Activated CD4-positive, alpha-beta memory T cell treated with anti-CD3 and anti-CD28 coated beads, Interleukin-2, amount 10 ng/mL, durations not matched to agents 7 days and 5 days (primary cell): ENCODE data around the gene SEC24D. TPM values are rescaled to one million over a fixed set of nuclear protein-coding genes. Genes with fewer than 3 reads are reported as not detected.

Source experiments
- CTCF ChIA-PET: fragments of 350-600 bp; sonication (Branson Sonifier 250); formaldehyde crosslinking; loops from one replicate; lab custom pipeline; 2021; ENCODE audit warnings: antibody characterized with exemption, inconsistent platforms; lab: Charles Lee
- POLR2A ChIA-PET: fragments of 350-600 bp; sonication (Branson Sonifier 250); formaldehyde crosslinking; loops from one replicate; lab custom pipeline; 2021; ENCODE audit warnings: antibody characterized with exemption; lab: Charles Lee
- DNase-seq: peaks from one replicate; pipeline ENCODE4 v3.0.0-alpha.2; 2020
- H3K27ac Mint-ChIP-seq: one replicate; pipeline ENCODE4 v1.8.0; 2021; ENCODE audit warnings: mild to moderate bottlenecking, mixed read lengths
- H3K27me3 Mint-ChIP-seq: one replicate; pipeline ENCODE4 v1.8.0; 2021; ENCODE audit warnings: mixed read lengths
- H3K36me3 Mint-ChIP-seq: one replicate; pipeline ENCODE4 v1.8.0; 2021; ENCODE audit warnings: low read depth, mixed read lengths
- H3K4me1 Mint-ChIP-seq: one replicate; pipeline ENCODE4 v1.8.0; 2021; ENCODE audit warnings: mixed read lengths
- H3K4me3 Mint-ChIP-seq: one replicate; pipeline ENCODE4 v1.8.0; 2021; ENCODE audit warnings: mild to moderate bottlenecking, mixed read lengths
- H3K9me3 Mint-ChIP-seq: one replicate; pipeline ENCODE4 v1.8.0; 2021; ENCODE audit warnings: mixed read lengths
- total RNA-seq, 2 experiments: library from RNA; stranded (reverse); gene quantifications; one replicate each; pipeline ENCODE4 v1.2.3, GENCODE V29; 2021

Gene SEC24D
- total RNA-seq, 2 experiments from 2014 or later, result 59.9 to 62.8 TPM

DNA sequence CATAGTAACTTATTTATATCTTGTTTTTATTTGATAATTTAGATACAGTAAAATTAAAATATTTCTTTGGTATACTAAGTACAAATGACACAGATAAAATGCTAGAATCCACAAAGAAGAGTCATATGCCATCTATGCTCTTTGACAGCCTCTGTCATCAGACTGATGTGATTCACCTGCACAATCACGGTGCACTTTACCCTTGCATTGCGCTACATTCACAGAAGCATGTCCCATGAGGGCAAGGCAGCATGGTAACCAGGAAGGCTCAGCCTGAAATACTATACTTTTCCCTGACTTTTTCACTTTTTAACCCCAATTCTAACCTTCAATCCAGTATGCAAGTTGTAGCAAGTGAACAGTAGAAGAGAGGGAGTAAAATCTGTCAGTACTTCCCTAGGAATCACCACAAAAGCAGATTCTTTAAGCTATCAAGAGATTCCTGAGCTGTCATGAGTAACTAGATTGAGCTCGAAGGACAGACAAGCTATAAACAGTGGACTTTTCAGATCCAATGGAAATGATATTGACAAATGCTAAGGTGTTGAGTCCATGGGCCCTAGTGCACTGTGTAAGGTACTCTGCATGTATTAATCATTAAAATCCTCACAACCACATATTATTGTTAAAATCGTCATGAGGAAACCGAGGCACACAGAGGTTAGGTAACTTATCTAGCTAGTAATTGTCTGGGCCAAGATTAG, 14.2 kb downstream of the SEC24D start:
- H3K27ac Mint-ChIP-seq, result no peak overlapping the region
- no peaks in the 10 kb centered on the region for H3K9me3 Mint-ChIP-seq
- peaks cover 48% of the 10 kb centered on the region for H3K36me3 Mint-ChIP-seq
- CTCF ChIA-PET, result interaction anchor here (1.0 kb wide), 1 partner anchor 50 kb away, joined by 3 read pairs; no protein-coding TSS in a partner anchor
- no peak overlapping the region for H3K4me3 Mint-ChIP-seq
- DNase-seq, result no peak
- POLR2A ChIA-PET, result interaction anchor here (0.7 to 1.7 kb wide), 2 partner anchors 14 to 21 kb away, joined by 5 read pairs; partner anchors contain the start of gene SEC24D
- no peaks in the 10 kb centered on the region for H3K27me3 Mint-ChIP-seq
- H3K4me1 Mint-ChIP-seq, result peaks cover 24% of the 10 kb centered on the region

DNA sequence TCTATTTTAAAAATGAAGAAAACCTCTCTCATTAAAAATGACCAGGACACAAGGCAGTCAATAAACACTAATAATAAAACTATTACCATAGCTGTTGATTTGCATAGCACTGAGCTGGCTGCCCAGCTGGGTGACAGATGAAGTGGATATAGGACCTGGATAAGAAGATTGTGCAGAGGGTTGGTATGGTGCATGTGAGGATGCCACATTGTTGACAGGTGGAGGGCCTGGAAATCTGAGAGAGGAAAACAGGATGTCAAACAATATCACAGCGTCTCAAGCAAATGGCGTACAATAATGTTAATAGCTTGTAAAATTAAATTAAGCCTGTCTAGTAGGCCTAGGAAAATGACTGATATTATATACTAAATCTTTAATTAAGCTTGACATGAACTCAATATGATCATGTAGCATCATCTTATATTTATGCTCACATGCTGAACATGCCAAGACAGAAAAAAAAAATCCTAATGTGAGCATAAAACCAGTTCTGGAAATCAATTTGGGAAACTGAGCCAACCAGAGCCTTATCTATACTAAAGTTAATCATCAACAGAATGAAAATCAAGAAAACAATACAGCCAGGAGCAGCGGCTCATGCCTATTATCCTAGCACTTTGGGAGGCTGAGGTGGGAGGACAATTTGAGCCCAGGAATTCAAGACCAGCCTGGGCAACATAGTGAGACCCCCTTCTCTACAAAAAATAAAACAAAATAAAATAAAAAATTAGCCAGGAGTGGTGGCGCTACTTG, 18.6 kb downstream of the SEC24D start:
- Mint-ChIP-seq H3K36me3 (peaks cover 56% of the 10 kb centered on the region), H3K27ac (no peak overlapping the region), H3K27me3 (no peaks in the 10 kb centered on the region), H3K4me3 (no peak overlapping the region), H3K4me1 (peaks cover 7% of the 10 kb centered on the region), H3K9me3 (no peaks in the 10 kb centered on the region)
- POLR2A ChIA-PET, result interaction anchor here (1.2 kb wide), 1 partner anchor 19 kb away, joined by 3 read pairs; the partner anchor contains the start of gene SEC24D
- CTCF ChIA-PET, result no interaction called here
- no peak for DNase-seq

DNA sequence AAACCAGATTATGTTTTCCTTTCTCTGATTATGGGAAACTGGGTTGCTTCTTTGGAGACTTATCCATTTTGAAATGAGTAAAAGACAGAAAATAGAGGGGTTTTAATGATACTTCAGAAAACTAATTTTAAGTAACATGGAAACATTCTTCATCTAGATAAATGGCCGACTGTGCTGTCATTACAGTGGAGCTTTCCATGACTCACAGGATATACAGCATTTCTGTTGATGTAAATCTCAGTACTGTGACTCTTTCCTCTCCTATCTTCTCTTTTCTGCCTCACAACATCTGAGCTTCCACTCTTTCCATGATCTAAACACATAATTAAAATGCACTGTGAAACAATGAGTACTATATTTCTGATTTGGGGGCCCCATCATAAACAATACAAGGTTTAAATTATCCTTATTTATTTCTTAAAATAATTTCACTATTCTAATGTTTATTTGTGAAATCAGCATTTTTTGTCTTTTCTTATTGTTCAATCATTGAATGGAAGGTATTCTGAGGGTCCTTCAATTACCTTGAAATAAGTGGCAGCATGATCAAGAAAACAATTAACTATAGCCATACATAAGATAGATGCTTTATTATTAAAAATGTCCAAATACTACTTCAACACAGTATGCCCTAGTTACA, 19.3 kb downstream of the SEC24D start:
- Mint-ChIP-seq H3K9me3 (no peaks in the 10 kb centered on the region), H3K27ac (no peak overlapping the region), H3K36me3 (peaks cover 57% of the 10 kb centered on the region), H3K27me3 (no peaks in the 10 kb centered on the region), H3K4me1 (peaks cover 7% of the 10 kb centered on the region), H3K4me3 (no peak overlapping the region)
- DNase-seq, result no peak
- CTCF ChIA-PET, result no interaction called here
- POLR2A ChIA-PET, result no interaction called here

DNA sequence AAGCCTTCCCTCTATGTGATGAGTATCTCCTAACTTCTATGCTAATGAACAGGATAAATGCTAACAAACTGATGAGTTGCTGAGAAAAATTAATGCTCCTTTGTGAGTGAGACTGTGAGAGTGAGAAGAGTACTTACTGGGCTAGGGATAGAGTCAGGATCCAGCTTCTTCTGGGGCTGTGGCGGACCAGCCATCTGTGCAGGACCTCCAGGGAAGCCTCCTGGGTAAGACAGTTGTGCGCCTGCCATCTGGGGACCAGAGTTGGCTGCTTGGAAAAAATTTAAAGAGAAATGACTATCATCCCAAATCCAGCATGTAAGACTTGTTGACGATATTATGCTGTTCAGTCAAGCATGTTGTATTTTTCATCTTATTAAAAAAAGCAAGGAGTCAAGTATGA, 21.0 kb downstream of the SEC24D start:
- no peak for DNase-seq
- Mint-ChIP-seq H3K9me3 (no peaks in the 10 kb centered on the region), H3K4me3 (no peak overlapping the region), H3K4me1 (peaks cover 7% of the 10 kb centered on the region), H3K27me3 (no peaks in the 10 kb centered on the region), H3K36me3 (peaks cover 66% of the 10 kb centered on the region), H3K27ac (no peak overlapping the region)
- ChIA-PET CTCF (no interaction called here), POLR2A (no interaction called here)

DNA sequence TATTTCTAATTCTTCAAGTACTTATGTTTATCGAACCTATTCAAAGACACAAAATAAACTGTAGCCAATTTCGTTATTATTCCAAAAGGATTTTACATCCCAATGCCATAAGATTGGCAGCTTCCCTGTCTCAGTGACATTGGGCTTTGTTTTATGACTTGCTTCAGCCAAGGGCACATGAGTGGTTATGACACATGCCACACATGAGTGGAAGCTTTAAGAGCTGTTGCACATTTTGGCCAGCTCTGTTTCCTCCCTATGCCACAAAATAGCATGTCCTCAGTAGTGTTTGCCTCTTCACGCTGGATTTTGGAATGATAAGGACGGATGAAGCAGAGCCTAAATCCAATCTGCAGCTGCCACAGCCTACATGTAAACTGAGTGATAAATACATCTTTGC, 21.9 kb downstream of the SEC24D start:
- Mint-ChIP-seq H3K4me1 (peaks cover 7% of the 10 kb centered on the region), H3K9me3 (no peaks in the 10 kb centered on the region), H3K4me3 (no peak overlapping the region), H3K36me3 (peaks cover 70% of the 10 kb centered on the region), H3K27ac (no peak overlapping the region), H3K27me3 (no peaks in the 10 kb centered on the region)
- DNase-seq, result no peak
- ChIA-PET POLR2A (no interaction called here), CTCF (interaction anchor here (0.6 kb wide), 1 partner anchor 131 kb away, joined by 5 read pairs; no protein-coding TSS in a partner anchor)

DNA sequence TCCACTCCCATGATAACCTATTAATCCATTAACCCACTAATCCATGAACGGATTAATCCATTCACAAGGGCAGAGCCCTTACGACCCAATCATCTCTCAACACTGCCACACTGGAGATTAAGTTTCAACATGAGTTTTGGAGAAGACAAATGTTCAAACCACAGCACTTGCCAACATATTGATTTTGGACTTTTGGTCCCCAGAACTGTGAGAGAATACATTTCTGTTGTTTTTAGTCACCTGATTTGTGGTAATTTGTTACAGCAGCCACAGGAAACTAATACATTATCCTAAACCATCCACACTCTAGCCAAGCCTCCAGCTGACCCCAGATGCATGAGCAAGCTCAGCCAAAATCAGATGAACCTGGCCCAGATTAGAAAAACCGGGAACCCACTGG, 22.4 kb downstream of the SEC24D start:
- H3K36me3 Mint-ChIP-seq, result peaks cover 72% of the 10 kb centered on the region
- no peaks in the 10 kb centered on the region for H3K27me3 Mint-ChIP-seq
- H3K4me1 Mint-ChIP-seq, result peaks cover 7% of the 10 kb centered on the region
- POLR2A ChIA-PET, result interaction anchor here (0.7 kb wide), 1 partner anchor 13 kb away, joined by 3 read pairs; no protein-coding TSS in a partner anchor
- no peak overlapping the region for H3K27ac Mint-ChIP-seq
- no peak for DNase-seq
- CTCF ChIA-PET, result interaction anchor here (1.2 kb wide), 1 partner anchor 12 kb away, joined by 4 read pairs; no protein-coding TSS in a partner anchor
- H3K9me3 Mint-ChIP-seq, result no peaks in the 10 kb centered on the region
- H3K4me3 Mint-ChIP-seq, result no peak overlapping the region

DNA sequence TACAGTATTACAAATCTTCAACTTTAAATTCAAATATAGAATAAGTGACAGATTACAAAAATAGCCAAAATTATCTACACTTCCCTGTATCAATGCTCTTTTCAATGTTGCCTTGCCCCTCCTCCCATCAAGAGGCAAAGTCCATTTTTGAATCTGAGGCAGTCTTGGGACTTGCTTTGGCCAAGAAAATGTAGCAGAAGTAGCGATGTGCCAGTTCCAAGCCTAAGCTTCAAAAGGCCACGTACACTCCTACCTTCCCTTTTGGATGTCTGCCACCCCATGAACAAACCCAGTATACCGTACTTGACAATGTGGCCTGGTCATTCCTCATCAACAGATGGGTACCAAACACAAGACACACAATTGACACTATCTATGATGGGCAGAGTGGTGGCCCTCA, 24.1 kb downstream of the SEC24D start:
- Mint-ChIP-seq H3K4me1 (peaks cover 5% of the 10 kb centered on the region), H3K27ac (no peak overlapping the region), H3K9me3 (no peaks in the 10 kb centered on the region), H3K4me3 (no peak overlapping the region), H3K36me3 (peaks cover 70% of the 10 kb centered on the region), H3K27me3 (no peaks in the 10 kb centered on the region)
- CTCF ChIA-PET, result no interaction called here
- DNase-seq, result no peak
- POLR2A ChIA-PET, result no interaction called here

- no peak for DNase-seq
- ChIA-PET CTCF (no interaction called here), POLR2A (no interaction called here)
- Mint-ChIP-seq H3K27me3 (no peaks in the 10 kb centered on the region), H3K36me3 (peaks cover 65% of the 10 kb centered on the region), H3K9me3 (no peaks in the 10 kb centered on the region), H3K4me3 (no peak overlapping the region), H3K27ac (no peak overlapping the region), H3K4me1 (peaks cover 1% of the 10 kb centered on the region)
These were observed 24.7 kb downstream of the SEC24D start for GRCh38 chr4:118810991-118811764.

DNA sequence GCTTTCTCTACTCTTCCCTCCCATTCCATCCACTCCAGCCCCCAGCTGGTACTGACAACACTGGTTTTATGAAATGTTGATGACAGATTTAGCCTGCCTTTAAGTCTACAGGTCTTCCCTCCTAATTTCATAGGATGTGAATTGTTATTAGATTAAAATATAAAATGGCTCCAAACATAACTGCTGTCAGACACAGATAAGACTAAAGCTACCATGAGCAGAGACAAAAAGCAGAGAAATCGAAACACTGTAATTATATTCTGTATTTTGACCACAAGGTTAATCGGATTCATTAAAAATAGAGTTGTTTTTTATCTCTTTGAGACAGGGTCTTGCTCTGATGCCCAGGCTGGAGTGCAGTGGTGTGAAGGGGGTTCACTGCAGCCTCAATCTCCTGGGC, 28.3 kb downstream of the SEC24D start:
- H3K27me3 Mint-ChIP-seq, result no peaks in the 10 kb centered on the region
- H3K4me3 Mint-ChIP-seq, result no peak overlapping the region
- H3K27ac Mint-ChIP-seq, result no peak overlapping the region
- POLR2A ChIA-PET, result no interaction called here
- CTCF ChIA-PET, result no interaction called here
- H3K4me1 Mint-ChIP-seq, result no peaks in the 10 kb centered on the region
- no peaks in the 10 kb centered on the region for H3K9me3 Mint-ChIP-seq
- DNase-seq, result no peak
- H3K36me3 Mint-ChIP-seq, result peaks cover 58% of the 10 kb centered on the region

DNA sequence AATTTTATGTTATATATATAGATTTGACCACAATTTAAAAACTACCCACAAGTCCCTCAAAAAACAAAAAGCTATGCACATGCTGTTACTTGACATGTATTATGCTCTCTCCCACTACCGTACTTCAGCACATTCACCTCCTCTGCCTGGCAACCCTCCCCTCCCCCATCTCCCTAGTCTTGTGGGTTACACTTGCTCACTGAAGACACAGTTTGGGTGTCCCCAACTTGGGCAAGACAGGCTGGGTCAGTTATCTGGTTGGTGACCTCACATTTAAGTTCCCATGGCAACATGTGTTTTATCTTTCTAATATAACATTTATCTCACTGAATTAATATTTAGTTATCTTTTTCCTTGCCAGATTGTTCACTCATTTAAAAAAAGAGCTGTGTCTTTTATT, 32.7 kb downstream of the SEC24D start:
- Mint-ChIP-seq H3K4me3 (no peak overlapping the region), H3K36me3 (peaks cover 46% of the 10 kb centered on the region), H3K27me3 (no peaks in the 10 kb centered on the region), H3K27ac (no peak overlapping the region), H3K4me1 (no peaks in the 10 kb centered on the region), H3K9me3 (no peaks in the 10 kb centered on the region)
- POLR2A ChIA-PET, result no interaction called here
- no peak for DNase-seq
- CTCF ChIA-PET, result no interaction called here

- no peak overlapping the region for H3K27ac Mint-ChIP-seq
- no peaks in the 10 kb centered on the region for H3K9me3 Mint-ChIP-seq
- no peak overlapping the region for H3K4me3 Mint-ChIP-seq
- H3K36me3 Mint-ChIP-seq, result peaks cover 46% of the 10 kb centered on the region
- H3K27me3 Mint-ChIP-seq, result no peaks in the 10 kb centered on the region
- CTCF ChIA-PET, result interaction anchor here (0.6 to 1.3 kb wide), 2 partner anchors 11 to 81 kb away, joined by 3 to 4 read pairs; no protein-coding TSS in a partner anchor
- POLR2A ChIA-PET, result interaction anchor here (1.1 kb wide), 1 partner anchor 15 kb away, joined by 3 read pairs; no protein-coding TSS in a partner anchor
- no peaks in the 10 kb centered on the region for H3K4me1 Mint-ChIP-seq
- DNase-seq, result no peak
These were observed 33.9 kb downstream of the SEC24D start for GRCh38 chr4:118801895-118802575.
